ENCODE data around the gene TMEM97.

GRCh38 chr17:28317966-28318758 is 838 bp upstream of the TMEM97 start:
- no peak for TF ChIP-seq GATA2 (IDR thresholded peaks at IDR 0.05; ENCODE audit: low read depth, low read length)
- no peak for TF ChIP-seq GATA3 (IDR thresholded peaks at IDR 0.05; ENCODE audit: low read depth, low read length)
